Central memory CD4-positive, alpha-beta T cell (primary cell): ENCODE data around the gene ENDOD1.
"Not testable (repeated sequence)": the region's sequence is repeated elsewhere in the genome, so short reads cannot be mapped to it uniquely, and the experiment has no call there.

ENCODE experiments used
- DNase-seq: peaks from one replicate; pipeline ENCODE4 v3.0.0; 2022

ENDOD1 gene

DNA sequence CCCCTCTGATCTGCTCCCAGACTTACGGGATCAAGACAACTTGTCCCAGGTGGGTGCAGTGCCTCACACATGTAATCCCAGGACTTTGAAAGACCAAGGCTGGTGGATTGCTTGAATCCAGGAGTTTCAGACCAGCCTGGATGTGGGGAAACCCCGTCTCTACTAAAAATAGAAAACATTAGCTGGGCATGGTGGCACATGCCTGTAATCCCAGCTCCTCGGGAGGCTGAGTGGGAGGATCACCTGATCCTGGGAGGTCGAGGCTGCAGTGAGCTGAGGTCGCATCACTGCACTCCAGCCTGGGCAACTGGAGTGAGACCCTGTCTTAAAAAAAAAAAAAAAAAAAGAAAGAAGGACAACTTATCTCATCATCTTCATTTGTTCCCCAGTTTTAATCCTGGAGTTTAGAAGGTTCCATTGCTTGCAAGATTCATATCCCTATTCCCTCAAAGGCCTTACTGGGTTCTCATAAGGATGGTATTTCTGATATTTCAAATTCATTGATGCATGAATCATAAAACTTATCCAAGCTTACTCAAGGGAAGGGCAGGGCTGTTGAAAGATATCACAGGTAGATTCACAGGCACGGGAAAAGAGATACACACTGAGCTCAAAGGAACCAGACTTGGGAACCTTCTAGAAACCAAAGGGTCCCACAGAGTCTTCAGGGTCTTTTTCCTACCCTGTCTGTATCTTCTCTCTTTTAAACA, 14.6 kb downstream of the ENDOD1 start:
- no peak for DNase-seq

DNA sequence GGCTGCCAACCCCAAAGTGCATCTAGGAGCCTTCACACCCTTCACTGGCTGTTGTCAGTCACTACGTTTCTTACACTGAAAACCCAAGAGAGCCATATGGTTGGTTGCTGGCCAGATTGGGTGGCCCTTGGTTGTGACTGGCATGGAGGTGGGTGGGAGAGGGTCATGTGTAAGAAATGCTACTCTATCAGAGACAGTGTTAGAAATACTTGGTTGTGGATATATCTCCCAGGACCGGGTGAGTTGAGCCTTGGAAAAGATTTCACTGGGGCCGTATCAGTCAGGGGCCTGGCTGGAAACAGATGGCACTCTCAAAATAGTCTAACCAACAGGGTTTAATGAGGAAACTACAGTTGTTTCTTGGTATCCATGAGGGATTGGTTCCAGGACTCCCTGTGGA, 15.2 kb downstream of the ENDOD1 start:
- DNase-seq, result no peak

DNA sequence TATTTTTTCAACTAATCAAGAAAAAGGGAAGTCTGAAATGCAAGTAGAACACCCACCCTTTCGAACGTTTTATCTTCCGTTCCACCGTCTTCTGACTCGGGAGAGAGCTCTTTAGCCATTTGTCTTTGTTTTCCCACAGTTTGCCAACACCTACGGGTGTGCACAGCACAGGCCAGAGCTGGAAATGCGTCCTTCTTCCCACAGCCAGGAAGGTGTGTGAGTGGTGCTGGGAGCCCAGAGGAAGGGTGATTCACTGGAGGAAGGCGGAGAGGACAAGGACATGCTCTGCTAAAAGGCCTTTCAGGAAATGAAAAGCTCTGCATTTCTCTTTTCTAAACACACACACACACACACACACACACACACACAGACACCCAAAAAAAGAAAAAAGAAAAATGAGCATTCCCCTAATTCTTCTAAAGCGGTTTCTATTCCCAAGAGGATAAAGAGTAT, 18.5 kb downstream of the ENDOD1 start:
- no peak for DNase-seq

DNA sequence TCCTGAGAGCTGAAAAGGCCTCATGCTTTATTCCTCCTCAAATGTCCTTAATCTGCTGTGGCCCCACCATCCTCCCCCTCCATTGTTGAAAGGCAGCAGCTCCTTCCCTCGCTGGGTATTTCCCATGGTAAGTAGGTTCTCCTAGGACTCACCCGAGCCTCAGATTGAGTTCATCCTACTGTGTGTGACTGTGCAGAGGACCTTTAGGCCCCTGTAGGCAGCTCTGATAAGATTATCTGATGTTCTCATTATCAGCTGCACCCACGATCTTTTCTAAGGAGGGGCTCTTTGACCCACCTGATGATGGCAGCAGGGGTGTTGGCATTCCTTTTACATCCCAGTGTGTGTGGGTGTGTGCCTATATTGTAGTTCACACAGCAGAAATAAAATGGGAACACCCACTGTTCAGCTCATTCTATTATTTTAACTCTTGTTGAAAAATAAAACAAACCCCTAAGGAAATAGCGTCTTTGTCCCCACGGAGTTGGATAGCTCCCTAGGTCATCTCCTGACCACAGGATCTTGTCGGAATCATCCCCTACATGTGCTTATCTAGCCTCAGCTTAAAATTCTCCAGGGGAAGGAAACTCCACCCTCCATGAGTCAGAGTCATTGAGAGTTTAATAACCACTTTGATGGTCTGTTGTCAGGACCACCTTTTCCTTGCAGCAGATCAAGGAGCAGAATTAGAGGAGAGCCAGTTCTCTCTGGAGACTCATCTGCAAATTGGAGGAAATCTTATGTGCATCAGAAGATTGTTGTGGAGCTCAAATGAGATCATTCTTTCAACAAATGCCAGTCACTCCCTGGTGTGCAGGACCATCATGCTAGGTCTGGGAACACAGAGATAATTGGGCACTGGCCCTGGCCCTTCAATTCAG, 19.3 kb downstream of the ENDOD1 start:
- no peak for DNase-seq

DNA sequence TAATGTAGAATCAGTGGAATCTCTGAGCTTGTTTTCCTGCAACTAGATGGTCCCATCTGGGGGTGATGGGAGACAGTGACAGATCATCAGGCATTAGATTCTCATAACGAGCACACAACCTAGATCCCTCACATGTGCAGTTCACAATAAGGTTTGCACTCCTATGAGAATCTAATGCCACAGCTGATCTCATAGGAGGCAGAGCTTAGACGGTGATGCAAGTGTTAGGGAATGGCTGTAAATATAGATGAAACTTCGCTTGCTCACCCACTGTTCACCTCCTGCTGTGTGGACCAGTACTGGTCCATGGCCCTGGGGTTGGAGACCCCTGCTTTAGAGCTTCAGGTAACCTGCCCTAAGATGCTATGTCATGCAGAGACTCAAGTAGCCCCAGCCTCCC, 21.8 kb downstream of the ENDOD1 start:
- DNase-seq, result not testable (repeated sequence)

DNA sequence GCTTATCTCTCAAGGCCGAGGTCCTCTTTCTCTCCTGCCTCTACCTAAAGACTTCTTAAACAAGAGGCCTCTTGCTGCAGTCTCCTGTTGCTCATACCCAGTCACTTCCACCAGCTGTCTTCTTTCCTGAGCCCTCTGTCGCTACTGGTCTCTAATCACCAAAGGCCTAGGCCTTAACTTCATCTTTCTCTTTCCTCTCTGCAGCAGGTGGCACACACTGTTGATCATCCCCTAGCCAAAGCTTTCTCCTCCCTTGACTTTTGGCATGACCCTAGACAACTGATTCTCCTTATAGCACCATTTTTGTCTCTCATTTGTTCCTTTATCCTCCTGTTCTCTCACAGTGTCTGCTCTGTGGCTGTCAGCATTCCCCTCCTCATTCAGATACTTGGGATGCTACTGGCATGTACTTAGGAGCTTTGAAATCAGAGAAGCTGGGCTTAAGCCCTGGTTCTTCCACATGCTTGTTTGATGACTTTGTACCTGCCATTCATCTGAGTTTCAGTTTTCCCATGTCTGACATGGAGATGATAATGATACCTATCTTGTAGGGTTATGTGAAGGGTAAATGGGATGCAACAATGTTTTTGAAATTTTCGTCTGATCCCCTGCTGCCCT, 22.4 kb downstream of the ENDOD1 start:
- no peak for DNase-seq

DNA sequence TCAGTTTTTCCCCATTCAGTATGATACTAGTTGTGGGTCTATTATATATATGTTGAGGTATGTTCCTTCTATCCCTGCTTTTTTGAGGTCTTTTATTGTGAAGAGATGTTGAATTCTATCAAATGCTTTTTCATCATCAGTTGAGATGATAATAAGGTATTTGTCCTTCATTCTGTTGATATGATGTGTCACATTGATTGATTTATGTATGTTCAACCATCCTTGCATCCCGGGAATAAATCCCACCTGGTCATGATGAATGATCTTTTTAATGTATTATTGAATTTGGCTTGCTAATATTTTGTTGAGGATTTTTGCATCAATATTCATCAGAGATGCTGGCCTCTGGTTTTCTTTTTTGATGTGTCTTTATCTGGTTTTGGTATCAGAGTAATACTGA, 26.0 kb downstream of the ENDOD1 start:
- DNase-seq, result no peak

DNA sequence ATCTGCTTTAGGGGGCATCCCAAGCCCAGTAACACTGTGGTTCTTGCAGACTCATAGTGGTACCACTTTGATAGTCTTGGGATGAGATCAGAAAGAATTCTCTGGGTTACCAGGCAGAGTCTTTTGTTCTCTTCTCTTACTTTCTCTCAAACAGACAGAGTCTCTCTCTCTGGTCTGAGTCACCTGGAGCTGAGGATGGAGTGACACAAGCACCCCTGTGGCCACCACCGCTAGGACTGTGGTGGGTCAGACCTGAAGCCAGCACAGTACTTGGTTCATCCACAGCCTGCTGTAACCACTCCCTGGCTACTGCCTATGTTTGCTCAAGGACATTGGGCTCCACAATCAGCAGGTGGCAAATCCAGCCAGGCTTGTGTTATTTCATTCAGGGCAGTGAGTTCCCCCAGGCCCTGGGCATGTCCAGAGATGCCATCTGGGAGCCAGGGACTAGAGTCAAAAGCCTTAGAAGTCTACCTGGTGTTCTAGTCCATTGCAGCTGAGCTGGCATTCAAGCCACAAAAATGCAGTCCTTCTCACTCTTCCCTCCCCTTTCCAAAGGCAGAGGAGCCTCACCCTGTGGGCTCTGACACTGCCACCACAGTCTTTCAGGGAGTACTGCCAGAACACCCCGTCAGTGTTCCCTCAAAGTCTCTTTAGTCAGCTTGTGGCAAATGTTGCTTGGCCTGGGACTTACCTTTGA, 29.9 kb downstream of the ENDOD1 start:
- no peak for DNase-seq

DNA sequence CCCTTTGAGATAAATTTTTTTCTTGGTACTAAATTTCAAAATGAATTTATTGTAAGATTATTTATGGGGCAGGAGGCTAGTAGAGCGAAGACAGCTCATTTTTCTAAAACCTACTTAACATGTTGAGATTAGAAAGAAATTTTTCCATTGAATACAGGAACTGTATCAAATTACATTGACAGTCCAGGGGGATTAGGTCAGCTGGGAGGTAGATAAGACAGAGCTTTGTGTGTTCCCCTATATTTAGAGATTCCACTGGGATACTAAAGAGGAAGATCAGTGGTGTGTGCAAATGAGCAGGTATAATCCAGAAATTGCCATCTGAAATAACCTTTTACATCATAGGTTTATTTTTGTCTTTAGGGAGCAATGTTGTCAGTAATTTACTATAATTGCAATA, 32.1 kb downstream of the ENDOD1 start:
- DNase-seq, result no peak

DNA sequence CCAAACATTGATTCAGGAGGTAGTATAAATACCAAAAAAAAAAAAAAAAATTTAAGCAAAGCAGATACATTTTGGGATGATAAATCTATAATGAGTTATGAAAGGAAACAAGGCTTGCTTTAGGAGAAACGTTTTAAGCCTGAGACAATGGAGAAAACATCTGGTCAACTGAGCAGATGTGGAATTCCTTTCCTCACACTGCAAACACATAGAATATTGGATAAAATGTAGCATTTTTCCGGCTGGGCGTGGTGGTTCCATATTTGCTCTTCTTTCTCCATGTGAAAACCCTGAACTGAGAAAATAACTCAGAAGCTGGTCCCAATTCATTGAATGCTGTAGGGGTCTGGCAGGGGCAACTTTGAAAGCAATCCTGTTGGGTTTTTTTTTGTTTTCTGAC, 33.9 kb downstream of the ENDOD1 start:
- no peak for DNase-seq

DNA sequence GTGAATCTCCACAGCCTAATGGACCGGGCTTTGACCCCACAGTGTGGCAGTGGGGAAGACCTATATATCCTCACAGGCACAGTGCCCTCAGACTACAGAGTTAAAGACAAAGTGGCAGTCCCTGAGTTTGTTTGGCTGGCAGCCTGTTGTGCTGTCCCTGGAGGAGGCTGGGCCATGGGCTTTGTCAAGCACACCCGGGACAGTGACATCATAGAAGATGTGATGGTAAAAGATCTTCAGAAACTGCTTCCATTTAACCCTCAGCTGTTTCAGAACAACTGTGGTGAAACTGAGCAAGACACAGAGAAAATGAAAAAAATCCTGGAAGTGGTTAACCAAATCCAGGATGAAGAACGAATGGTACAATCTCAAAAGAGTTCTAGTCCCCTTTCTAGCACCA, 39.0 kb downstream of the ENDOD1 start:
- no peak for DNase-seq

DNA sequence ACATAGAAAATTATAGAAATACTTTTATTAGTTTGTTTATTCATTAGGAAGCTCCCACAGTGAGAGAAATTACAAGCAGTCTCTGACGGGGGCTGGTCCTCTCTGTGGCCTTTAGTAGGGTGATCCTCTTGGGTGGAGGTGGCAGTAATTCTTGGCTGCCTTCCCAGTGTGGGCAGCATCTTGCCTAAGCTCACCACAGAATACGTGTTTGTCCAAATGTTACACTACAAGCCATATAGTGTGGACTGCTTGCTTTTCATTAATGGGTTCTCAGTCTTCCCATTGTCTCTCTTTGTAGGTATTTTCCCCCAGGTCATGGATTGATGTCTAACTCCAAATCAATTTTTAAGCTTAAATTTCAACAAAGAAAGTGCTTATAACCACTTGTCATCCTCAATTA, 43.3 kb downstream of the ENDOD1 start:
- no peak for DNase-seq

DNA sequence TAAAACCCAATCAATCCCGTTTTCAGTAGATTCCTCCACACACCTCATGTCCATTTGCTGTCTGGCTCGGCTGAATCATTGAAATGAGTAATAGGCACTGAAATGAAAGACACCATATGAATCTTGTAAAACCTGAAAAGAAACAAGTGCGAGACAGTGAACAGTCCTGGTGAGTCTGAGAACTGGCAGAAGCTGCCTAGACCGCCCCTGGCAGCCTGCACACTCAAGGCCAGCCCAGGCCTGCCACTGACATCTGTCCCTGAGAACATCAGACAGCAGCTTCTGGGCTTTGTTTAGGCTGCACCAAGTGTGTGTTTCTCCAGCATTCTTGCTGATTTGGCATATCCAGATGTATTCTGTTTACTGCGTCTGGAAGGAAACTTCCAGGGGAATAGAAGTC, 44.8 kb downstream of the ENDOD1 start:
- no peak for DNase-seq

DNA sequence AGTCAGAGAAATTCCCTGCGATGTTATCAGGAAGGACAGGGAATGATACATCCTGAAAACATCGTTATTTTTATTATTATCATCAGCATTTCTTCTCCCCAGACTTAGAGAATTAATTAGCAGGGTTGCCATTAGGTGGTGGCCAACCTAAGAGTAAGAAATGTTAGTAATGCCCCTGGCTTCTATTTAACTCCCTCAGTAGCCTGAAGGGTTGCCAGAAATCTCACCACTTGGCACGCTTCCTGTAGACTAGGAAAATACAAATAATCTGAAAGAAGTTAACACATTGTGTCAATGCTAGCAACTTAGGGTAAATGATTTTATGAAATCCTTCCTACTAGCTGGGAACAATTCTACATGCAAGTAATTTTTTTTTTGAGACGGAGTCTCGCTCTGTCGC, 45.5 kb downstream of the ENDOD1 start:
- DNase-seq, result no peak

DNA sequence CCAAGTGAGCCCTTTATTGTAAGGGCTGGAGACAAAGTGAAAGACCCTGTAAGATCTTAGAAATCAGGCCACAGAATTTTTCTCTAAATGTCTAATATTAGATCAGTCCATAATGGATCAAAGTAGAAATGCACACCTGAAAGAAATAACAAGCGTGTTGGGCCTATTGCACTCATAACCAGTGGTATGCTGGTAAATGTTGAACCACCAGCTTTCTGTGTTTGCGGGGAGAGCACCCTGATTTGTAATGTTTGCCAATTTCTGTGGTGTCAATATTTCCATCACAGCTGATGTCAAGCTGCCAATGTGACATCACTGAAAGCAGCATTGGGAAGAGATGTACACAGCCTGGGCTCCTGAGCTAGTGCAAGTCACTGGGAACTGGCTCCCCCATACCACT, 46.2 kb downstream of the ENDOD1 start:
- no peak for DNase-seq

DNA sequence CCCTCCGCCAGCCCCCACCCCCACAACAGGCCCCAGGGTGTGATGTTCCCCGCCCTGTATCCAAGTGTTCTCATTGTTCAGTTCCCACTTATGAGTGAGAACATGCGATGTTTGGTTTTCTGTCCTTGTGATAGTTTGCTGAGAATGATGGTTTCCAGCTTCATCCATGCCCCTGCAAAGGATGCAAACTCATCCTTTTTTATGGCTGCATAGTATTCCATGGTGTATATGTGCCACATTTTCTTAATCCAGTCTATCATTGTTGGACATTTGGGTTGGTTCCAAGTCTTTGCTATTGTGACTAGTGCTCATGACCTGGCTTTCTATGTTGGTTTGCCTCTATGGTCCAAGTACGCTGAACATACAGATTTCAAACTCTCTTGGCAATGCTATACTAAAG, 47.1 kb downstream of the ENDOD1 start:
- not testable (repeated sequence) for DNase-seq

DNA sequence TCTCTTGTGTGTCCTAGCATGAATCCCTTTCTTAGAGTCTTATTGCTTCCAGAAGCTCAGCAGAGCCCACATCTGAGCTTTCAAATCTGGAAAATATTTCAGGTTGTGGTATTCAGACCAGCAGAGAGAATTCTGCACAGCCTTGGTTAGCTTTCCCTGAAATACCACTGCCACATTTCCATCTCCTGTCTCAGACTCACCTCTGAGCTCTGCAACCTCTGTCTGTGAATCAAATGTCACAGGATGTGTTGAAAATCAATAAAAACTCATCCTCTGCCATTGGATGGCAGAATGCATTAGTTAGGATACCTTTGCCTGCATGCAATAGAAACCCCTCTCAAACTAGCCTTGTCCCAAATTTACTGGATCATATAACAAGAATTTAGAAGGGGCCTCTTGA, 47.7 kb downstream of the ENDOD1 start:
- DNase-seq, result no peak

DNA sequence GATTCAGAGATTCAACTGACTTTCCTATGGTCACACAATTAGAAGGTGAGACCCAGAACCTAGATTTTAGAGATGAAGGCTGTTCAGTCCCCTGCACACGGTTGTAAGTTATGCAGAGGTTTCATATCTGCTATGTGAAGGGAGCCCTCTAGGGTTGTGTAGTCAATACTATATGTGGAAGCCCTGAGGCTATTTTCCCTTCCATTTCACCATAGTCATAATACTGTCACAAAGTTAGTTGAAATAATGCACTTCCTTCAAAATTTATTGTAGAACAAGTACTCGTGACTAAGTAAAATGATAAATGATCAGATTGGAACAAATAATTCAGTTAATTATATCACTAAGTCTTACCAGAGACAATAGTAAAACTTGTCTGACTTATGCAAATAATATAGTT, 48.8 kb downstream of the ENDOD1 start:
- no peak for DNase-seq

DNA sequence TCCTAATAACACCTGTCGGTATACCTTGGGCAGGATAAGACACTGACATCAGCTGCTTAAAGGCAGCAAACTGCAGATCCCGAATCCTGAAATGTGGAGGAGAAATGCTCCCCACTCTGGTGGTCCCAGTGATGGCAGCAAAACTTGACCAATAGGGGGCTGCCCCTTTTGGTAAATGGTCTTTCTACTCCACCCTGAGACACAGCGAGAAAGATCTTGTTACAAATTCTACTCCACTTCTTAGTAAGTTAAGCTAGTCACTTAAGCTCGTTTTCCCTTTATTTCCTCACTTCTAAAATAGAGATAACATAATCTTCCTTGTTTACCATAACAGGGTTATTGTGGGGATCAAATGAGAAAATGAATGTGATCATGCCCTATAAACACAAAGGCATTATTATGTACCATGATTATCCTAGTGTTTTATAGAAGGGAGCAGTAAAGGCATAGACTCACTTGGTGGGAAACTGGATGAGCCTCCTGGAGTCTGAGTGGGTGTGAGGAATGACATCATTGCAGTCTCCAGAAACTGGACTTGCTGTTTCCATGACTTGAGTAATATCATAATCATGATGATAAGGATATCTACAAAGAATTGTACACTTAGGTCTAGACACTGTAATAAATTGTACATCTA, 50.9 kb downstream of the ENDOD1 start:
- no peak for DNase-seq

DNA sequence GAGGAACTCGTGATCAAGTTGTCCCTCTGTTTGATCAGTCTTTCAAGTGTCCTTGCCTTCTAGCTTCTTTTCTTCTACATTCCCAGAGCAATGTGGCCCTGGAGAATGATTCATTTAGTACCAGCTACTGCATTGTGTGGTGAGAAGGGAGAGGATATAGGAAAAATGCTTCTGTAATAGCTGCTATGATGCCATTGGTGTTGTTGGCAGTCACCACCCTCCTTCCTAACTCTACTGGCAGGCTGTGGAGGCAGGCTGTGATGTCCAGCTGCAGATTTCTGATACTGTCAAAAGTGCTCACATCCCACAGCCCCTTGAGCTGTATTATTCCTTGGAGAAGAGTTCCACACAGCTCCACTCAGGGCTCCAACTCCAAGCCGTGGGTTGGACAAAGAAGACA, 52.8 kb downstream of the ENDOD1 start:
- DNase-seq, result no peak

DNA sequence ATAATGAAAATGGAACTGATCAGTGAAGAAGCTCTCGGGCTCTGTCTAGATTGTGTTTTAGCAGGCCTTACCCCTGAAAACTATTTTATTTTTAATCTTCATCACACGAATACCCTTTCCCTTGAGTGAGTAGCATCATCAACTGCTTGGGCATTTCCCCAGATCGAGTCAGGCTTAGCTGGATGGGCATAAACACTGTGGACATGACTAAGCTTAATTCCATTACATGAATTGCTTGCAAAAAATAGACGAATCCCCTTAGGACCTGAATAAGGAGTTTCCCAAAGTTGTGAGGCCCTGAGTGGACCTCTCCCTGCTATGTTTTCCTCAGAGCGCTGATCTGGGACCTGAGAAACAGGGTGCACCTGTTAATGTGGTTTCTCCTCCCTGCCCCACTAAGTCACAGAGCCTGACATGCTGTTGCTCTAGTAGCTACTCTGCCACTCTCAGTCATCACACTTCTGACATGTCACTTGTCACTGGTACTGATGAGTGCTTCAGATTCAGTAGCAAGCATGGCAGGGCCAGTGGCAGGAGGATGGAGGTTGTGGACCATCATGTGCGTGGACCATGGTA, 53.5 kb downstream of the ENDOD1 start:
- no peak for DNase-seq
